Globus pallidus (tissue), 1 donor: ENCODE results near the gene DAPK1.

Experiments used
- DNase-seq: peaks from one replicate; pipeline ENCODE4 v3.0.0-alpha.2; 2015; ENCODE audit warnings: low spot score

DAPK1 gene

GRCh38 chr9:87569008-87569509, 71.4 kb downstream of the DAPK1 start:
- DNase-seq: no peak

DNA sequence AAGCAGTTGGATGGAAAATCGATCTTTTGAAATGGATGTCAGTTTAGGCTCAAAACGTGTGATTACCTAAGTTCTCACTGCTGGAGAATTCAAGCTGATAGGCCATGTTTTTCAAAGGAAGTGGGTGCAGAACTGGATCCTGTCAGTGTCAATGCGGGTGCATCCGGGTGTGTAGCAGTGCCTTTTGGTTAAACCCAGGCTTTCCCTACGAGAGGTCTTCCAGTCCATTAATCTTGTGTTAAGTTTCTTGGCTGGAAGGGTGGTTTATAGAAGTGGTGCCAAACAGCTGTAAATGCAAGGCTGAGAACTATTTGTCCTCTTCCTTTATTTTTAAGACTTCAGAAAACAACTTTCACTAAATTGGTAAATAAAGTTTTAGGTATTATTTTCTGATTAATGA, 71.9 kb downstream of the DAPK1 start:
- DNase-seq: no peak

DNA sequence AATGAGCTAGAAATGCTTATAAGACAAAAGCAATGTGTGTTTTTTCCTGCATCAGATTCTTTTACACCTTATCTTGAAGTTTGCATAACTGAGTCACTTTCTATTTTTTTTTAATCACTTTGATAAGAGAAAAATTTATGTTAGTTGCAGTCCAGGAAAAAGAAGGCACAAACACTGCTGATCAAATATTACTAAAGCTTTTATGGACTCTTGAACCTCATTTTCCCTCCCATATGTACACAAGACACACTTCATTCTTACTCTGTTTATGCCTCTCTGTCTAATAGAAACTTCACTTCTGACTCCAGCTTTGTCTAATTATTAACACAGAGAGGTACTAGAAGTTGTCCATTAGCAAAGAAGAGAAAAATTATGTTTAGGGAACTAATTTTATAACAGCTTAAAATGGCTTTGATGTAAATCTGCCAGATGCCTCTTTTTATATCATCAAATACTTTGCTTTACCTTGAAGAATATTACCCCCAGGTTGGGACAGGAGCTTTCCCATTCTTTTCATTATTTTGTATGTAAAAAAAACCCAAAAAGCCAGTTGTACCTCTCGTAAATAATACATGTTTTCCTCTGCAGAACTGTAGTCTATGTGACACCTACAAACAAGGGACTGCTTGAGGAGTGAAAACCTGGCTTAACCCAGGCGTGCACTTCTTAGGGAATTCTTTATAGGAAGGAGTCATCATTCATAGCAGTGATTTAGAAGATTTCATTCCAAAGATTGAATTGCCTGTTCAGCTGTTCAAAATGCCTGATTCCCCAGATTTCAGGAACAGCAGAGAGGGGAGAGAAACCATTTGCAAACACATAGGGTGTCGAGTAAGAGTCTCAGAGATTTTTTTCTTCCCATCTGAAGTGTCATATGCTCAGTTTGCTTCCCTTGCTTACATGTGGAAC, 72.6 kb downstream of the DAPK1 start:
- DNase-seq: no peak

GRCh38 chr9:87572719-87573118, 75.1 kb downstream of the DAPK1 start:
- no peak for DNase-seq

DNA sequence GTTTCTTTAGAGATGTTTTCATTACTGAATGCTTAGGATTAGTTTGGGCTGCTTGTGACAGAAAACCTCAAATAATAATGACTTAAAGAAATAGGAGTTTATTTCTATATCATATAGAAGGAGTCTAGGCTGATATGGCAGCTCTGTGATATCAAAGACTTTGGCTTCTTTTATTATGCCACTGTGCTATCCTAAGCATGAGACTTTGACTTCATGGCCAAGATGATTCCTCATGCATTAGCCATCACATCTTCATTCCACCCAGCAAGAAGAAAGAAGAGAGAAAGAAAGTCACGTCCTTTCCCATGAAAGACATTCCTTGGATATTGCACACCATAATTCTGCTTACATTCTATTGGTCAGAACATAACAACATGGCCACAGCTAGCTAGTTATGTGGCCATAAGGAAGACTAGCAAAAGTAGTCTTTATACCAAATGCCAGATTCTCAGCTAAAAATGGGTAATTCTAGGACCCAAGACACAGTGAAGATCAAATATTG, 76.2 kb downstream of the DAPK1 start:
- no peak for DNase-seq

- no peak for DNase-seq
Measured at GRCh38 chr9:87577746-87578145, 80.1 kb downstream of the DAPK1 start.

GRCh38 chr9:87578625-87579024, 81.0 kb downstream of the DAPK1 start:
- DNase-seq: no peak

- DNase-seq: no peak
Measured at GRCh38 chr9:87579781-87580541, 82.3 kb downstream of the DAPK1 start.

DNA sequence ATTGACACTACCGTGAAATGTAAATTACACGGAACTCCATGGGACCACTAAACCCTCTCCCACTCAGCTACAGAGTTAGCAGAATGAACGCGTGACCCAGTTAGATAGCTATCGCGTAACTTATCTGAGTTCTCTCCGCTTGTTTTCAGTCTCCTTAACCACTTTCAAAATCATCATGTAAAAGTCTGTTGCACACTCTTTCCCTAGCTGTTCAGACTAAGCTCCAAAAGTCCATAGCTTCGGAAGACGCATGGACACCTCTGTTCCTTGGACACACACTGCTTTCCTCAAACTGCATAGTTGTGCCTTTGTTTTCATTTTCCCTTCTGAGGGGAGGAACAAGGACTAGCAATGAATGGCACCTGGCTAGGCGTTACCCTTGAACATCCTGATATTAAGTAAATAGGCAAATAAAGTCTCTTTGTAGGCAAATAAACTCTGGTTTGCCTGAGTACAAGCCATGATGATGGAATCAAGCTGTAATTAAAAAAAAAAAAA, 83.3 kb downstream of the DAPK1 start:
- DNase-seq: no peak

DNA sequence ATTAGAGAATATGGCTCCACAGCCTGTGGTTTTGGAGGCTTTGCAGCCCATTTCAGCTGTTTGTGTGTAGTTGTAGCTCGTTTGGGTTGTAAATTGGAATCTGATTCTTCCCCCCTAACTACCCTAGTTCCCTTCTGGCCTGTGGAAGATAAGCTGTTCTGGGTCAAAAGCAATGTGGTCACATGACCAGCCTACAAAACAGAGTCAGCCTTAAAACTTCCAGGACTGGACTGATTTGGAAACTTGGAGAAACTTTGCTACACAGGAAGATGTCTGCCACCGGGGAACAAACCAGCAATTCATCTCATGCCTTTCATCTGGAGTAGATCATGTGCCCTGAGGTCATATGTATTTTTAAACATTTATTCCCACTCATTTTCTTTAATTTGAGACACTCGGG, 83.8 kb downstream of the DAPK1 start:
- no peak for DNase-seq

DNA sequence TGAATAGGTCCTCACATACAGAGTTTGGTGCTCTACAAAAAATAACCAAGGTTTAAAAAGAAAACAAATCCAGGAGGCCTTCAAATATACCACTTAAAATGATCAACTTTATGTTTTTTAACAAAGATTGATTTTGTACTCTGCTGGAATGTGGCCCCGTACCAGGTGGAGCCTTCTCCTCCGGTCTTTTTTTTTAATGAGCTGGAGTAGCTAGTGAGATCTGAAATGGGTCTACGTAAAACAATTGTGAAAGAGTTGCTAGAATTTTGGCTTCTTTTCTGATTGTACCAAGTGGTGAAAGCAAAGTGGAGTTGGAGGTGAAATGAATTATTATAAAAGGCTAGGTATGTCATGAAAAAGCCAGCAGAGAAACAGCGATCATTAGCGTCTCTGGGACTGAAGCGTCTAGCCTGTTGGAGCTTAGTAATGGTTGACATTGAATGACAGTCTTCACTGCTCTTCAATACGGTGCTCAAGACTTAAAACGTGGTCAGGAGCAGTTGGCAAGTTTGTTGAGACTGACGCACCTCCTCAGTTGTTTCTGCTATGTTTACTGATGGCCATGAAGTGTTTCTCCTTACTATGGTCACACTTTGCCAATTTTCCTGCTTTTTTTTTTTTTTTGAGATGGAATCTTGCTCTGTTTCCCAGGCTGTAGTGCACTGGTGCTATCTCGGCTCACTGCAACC, 84.4 kb downstream of the DAPK1 start:
- DNase-seq: no peak

GRCh38 chr9:87584326-87584725, 86.7 kb downstream of the DAPK1 start:
- DNase-seq: no peak

DNA sequence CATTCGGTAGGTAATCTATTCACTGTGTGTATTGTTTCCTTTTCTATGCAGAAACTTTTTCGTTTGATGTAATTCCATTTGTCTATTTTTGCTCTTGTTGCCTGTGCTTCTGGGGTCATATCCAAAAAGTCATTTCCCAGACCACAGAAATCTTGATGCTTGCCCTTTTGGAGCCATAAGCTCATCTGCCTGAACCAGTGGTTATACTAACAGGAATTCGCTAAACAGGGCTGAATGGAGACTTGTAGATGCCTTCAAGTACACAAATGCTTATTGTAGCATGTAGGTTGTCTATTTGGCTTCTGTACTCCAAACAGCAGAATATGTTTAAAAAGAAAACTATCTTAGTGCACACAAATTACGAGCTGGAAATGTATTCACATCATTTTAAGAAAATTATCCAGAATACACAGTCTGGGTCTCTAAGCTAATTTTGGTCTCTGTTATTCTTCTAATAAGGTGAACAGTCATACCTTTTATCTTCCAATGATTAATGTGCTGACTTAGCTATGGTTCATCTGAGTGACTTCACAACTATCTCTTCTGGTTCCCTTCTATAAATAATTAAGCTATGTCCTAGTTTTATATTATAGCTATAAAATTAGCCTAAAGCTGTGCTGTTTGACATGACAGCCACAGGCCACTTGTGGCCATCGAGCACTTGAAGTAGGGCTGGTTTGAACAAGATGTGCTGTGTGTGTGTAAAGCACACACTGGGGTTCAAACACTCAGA, 87.6 kb downstream of the DAPK1 start:
- no peak for DNase-seq

DNA sequence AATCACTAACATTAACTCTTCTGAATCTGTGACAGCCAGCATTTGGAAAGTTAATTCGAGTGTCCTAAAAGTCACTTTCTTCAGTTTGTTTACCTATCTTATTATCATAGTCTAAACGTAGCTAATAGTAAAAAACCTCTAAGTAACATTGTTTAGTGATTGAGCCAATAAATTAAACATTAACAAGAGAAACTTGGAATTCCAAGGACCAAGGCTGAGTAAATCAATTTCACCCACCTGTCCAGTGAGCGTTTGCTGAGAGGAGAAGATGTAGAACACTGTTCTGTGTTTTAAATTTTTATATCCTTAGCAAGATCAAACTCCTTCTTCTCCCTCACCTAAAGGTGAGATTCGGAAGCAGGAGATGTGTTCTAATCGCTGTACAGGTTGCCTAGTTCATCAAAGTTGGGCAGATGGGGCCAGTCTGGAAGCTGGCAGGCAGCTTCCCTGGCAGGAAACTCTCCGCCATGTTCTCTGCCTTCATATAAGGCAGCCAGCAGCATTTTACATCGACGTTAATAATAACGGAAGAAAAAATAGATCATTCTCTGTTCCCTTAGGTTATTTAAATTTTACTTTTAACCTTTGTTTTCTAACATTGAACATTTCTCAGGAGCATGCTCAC, 89.2 kb downstream of the DAPK1 start:
- DNase-seq: no peak

DNA sequence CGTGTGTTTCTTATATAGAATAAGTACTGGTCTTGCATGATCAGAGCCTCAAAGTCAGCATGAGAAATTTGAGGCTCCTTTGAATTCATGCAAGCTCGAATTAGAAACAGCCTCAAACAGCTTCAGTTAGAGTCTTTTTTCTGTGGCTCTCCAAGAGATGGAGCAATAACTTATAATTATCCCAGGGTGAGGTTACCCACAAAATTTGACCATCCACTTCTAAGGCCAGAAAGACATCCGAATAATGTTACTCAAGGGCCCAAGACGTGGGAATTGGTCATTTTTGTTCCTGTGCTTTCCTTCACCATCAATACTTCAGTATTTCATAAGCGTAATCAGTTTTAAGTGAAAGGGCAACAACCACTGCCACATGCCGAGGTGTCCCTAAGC, 89.7 kb downstream of the DAPK1 start:
- no peak for DNase-seq

DNA sequence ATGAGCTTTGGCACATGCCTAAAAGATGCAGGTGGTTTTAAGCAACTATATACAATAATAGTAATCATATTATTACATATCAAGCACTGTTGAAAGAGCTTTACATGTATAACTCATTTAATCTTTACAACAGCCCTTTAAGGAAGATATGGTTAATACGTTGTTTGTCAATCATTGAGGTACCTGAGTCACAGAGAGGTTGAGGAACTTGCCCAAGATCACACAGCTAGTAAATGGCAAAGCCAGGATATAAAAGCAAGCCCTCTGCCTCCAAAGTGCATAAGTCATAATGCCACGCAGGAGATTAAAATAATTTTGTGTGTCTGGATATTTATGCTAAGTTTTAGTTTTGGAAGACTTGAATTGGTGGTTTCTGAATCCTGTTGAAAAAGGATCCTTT, 90.2 kb downstream of the DAPK1 start:
- DNase-seq: no peak

GRCh38 chr9:87588339-87588738, 90.7 kb downstream of the DAPK1 start:
- no peak for DNase-seq

DNA sequence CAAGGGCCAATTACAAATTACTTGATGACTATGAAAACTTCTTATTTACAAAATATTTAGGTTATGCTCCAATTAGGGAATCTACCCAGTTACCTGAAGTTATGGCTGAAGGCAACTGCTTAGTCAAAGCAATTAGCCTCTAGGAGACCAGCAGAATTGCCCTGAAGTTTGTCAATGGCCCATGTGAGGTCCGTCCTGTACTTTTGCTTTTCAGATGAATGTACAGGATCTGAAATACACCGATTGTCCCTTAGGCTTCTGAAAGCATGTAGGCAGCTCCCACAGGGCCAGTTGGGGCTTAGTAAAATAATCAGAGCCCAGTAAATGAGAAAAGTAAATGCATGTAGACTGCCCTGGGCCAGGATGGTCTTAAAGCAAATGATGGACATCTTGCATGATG, 93.3 kb downstream of the DAPK1 start:
- no peak for DNase-seq

GRCh38 chr9:87592554-87593358, 95.1 kb downstream of the DAPK1 start:
- no peak for DNase-seq

- no peak for DNase-seq
Measured at GRCh38 chr9:87593359-87593980, 95.8 kb downstream of the DAPK1 start.
